PC-3 (cell line): ENCODE results near the gene MFSD6L. TPM values are rescaled to one million over a fixed set of nuclear protein-coding genes. Genes with fewer than 3 reads are reported as not detected.

Experiments used
- ATAC-seq: fragments of 200-7000 bp; cut with Tn5 transposase; 2 replicates; pipeline ENCODE4 v1.9.1; 2020; ENCODE audit warnings: mild to moderate bottlenecking, moderate library complexity
- BruUV-seq: library from RNA; stranded (reverse); fragments of 400-500 nt; replicated peaks from 2 replicates; lab custom pipeline; 2021; lab: Mats Ljungman, UMichigan
- CTCF ChIA-PET: fragments of 300-600 bp; sonication (Branson Sonifier 250); formaldehyde crosslinking; loops from one replicate; lab custom pipeline; 2022; ENCODE audit warnings: antibody characterized with exemption; lab: Charles Lee
- POLR2A ChIA-PET: fragments of 300-600 bp; sonication (Branson Sonifier 250); formaldehyde crosslinking; loops from one replicate; lab custom pipeline; 2022; ENCODE audit warnings: antibody characterized with exemption; ENCODE audit not compliant: unreplicated experiment; lab: Charles Lee
- DNase-seq: peaks from one replicate; pipeline ENCODE4 v3.0.0-alpha.2; 2015
- H2AFZ ChIP-seq: fragments of 300-600 bp; sonication (generic); 2 replicates; pipeline ENCODE4 v1.6.0; 2016; ENCODE audit warnings: antibody characterized with exemption, low read length
- H3F3A ChIP-seq: fragments of 300-600 bp; sonication (generic); one replicate; pipeline ENCODE4 v1.6.0; 2017; ENCODE audit warnings: antibody characterized with exemption, low read length, control low read depth, mild to moderate bottlenecking; ENCODE audit not compliant: unreplicated experiment
- H3K27ac ChIP-seq: fragments of 300-600 bp; sonication (generic); 2 replicates; pipeline ENCODE4 v1.5.1; 2016; ENCODE audit warnings: mild to moderate bottlenecking, low read length
- H3K27me3 ChIP-seq: fragments of 300-600 bp; sonication (generic); 2 replicates; pipeline ENCODE4 v1.6.1; 2016; ENCODE audit warnings: low read length, mixed read lengths
- H3K36me3 ChIP-seq: fragments of 300-600 bp; sonication (generic); 2 replicates; pipeline ENCODE4 v1.6.1; 2016; ENCODE audit warnings: low read depth, mixed run types, low read length, mixed read lengths
- H3K4me1 ChIP-seq: fragments of 300-600 bp; sonication (generic); 2 replicates; pipeline ENCODE4 v1.5.1; 2016; ENCODE audit warnings: low read length; ENCODE audit not compliant: insufficient read depth
- H3K4me2 ChIP-seq: fragments of 300-600 bp; sonication (generic); 2 replicates; pipeline ENCODE4 v1.6.0; 2016; ENCODE audit warnings: low read length
- H3K4me3 ChIP-seq: fragments of 300-600 bp; sonication (generic); 2 replicates; pipeline ENCODE4 v1.5.1; 2016; ENCODE audit warnings: mild to moderate bottlenecking, low read length, mixed read lengths
- H3K79me2 ChIP-seq: fragments of 300-600 bp; sonication (generic); 2 replicates; pipeline ENCODE4 v1.6.1; 2017; ENCODE audit warnings: low read length, mixed read lengths
- H3K9ac ChIP-seq: fragments of 300-600 bp; sonication (generic); 2 replicates; pipeline ENCODE4 v1.6.0; 2016; ENCODE audit warnings: mild to moderate bottlenecking, low read length
- H3K9me2 ChIP-seq: fragments of 300-600 bp; sonication (generic); replicated peaks from 2 replicates; pipeline ENCODE4 v1.6.1; 2016; ENCODE audit warnings: mixed run types, low read length, mixed read lengths
- H3K9me3 ChIP-seq: fragments of 300-600 bp; sonication (generic); 2 replicates; pipeline ENCODE4 v1.6.1; 2016; ENCODE audit warnings: low read length, mixed read lengths
- H4K20me1 ChIP-seq: fragments of 300-600 bp; sonication (generic); 2 replicates; pipeline ENCODE4 v1.6.1; 2016; ENCODE audit warnings: low read length, mixed read lengths
- EZH2 ChIP-seq: fragments of 300-600 bp; sonication (generic); IDR thresholded peaks from one replicate; pipeline ENCODE4 v1.6.1; 2017; ENCODE audit warnings: antibody characterized with exemption, mild to moderate bottlenecking, low read length; ENCODE audit not compliant: unreplicated experiment
- EZH2phosphoT487 ChIP-seq: fragments of 300-600 bp; sonication (generic); IDR thresholded peaks from 2 replicates; pipeline ENCODE4 v1.6.1; 2018; ENCODE audit warnings: mild to moderate bottlenecking, antibody characterized with exemption, low read length, borderline replicate concordance
- intact Hi-C: fragments of 100-400 bp; cut with micrococcal nuclease; formaldehyde crosslinking; loops from 2 replicates; pipeline ENCODE4 v1.9.0; 2023
- total RNA-seq: library from RNA; depleted of rRNA; stranded (reverse); fragments of >200 nt; gene quantifications from 2 replicates; pipeline ENCODE4 v1.2.3, GENCODE V29; 2014
- TF ChIP-seq, protein P1 (sequence below): fragments of 300-600 bp; sonication (generic); conservative IDR thresholded peaks from 2 replicates; pipeline ENCODE4 v1.5.1; 2017; ENCODE audit warnings: antibody characterized with exemption, low read depth, mild to moderate bottlenecking, low read length

Gene MFSD6L
- total RNA-seq, 1 experiment from 2014 or later = 0.07 TPM

GRCh38 chr17:8829036-8829941 is 30.1 kb upstream of the MFSD6L start:
- H4K20me1 ChIP-seq = no peaks in the 10 kb centered on the region
- ChIA-PET CTCF (no interaction called here), POLR2A (no interaction called here)
- no peak for TF ChIP-seq EZH2phosphoT487
- TF ChIP-seq EZH2 = no peak
- TF ChIP-seq, protein P1, sequence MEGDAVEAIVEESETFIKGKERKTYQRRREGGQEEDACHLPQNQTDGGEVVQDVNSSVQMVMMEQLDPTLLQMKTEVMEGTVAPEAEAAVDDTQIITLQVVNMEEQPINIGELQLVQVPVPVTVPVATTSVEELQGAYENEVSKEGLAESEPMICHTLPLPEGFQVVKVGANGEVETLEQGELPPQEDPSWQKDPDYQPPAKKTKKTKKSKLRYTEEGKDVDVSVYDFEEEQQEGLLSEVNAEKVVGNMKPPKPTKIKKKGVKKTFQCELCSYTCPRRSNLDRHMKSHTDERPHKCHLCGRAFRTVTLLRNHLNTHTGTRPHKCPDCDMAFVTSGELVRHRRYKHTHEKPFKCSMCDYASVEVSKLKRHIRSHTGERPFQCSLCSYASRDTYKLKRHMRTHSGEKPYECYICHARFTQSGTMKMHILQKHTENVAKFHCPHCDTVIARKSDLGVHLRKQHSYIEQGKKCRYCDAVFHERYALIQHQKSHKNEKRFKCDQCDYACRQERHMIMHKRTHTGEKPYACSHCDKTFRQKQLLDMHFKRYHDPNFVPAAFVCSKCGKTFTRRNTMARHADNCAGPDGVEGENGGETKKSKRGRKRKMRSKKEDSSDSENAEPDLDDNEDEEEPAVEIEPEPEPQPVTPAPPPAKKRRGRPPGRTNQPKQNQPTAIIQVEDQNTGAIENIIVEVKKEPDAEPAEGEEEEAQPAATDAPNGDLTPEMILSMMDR = no peak
- H3K27ac ChIP-seq = no peak overlapping the region
- H3K4me1 ChIP-seq = no peaks in the 10 kb centered on the region
- no peak for DNase-seq
- H3K36me3 ChIP-seq = no peaks in the 10 kb centered on the region
- no peak overlapping the region for H3K4me3 ChIP-seq
- H3K9me3 ChIP-seq = no peaks in the 10 kb centered on the region
- no peak for ATAC-seq
- no peaks in the 10 kb centered on the region for H3K79me2 ChIP-seq
- H3F3A ChIP-seq = no peaks in the 10 kb centered on the region
- no peak overlapping the region for H2AFZ ChIP-seq
- no peak overlapping the region for H3K9ac ChIP-seq
- intact Hi-C loops = no loop called here
- H3K9me2 ChIP-seq = no peaks in the 10 kb centered on the region
- BruUV-seq = no TSS peak
- no peak overlapping the region for H3K4me2 ChIP-seq
- H3K27me3 ChIP-seq = no peaks in the 10 kb centered on the region

- no peak overlapping the region for H3K4me2 ChIP-seq
- H3K4me3 ChIP-seq = no peak overlapping the region
- no peaks in the 10 kb centered on the region for H4K20me1 ChIP-seq
- H3K79me2 ChIP-seq = no peaks in the 10 kb centered on the region
- BruUV-seq = no TSS peak
- TF ChIP-seq, protein P1 = no peak
- TF ChIP-seq EZH2phosphoT487 = no peak
- H2AFZ ChIP-seq = no peak overlapping the region
- DNase-seq (no peak), ATAC-seq (no peak)
- H3K9me2 ChIP-seq = no peaks in the 10 kb centered on the region
- intact Hi-C loops = no loop called here
- H3K36me3 ChIP-seq = no peaks in the 10 kb centered on the region
- POLR2A ChIA-PET = no interaction called here
- no peaks in the 10 kb centered on the region for H3K9me3 ChIP-seq
- H3K9ac ChIP-seq = no peak overlapping the region
- no peak overlapping the region for H3K27ac ChIP-seq
- H3K4me1 ChIP-seq = no peaks in the 10 kb centered on the region
- no peaks in the 10 kb centered on the region for H3F3A ChIP-seq
- CTCF ChIA-PET = no interaction called here
- H3K27me3 ChIP-seq = no peaks in the 10 kb centered on the region
Observed at GRCh38 chr17:8828517-8828875, 29.3 kb upstream of the MFSD6L start.

DNA sequence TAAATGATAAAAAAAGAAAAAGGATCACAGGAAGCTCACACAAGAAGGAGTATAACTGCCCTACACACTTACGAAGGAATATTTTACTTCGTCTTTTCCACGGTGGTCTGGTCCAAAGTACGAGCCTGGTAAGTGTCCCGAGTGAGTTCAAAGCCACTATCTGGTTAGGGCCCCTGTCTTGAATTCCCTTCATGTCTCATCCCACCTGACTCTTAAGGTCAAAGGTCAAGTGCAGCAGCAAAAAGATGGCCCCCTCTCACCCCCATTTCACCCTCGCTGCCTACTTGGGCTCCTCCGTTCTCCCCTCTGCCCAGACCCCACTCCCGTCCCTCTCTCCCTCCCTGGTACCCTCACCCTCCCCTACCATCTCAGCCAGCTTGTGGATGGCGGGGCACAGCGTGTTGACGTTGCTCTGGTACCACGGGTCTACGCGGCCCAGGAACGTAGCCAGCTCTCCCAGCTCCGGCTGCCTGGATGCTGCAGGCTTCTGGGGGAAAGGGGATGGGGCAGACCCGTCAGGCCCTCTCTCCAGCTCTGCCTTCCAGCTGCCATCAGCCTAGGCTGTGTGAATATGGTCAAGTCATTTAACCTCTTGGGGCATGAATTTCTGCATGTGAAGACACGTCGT is 27.8 kb upstream of the MFSD6L start:
- H3K27ac ChIP-seq = no peak overlapping the region
- intact Hi-C loops = no loop called here
- no peak overlapping the region for H3K9ac ChIP-seq
- H3K9me2 ChIP-seq = no peaks in the 10 kb centered on the region
- ATAC-seq (no peak), DNase-seq (no peak)
- H3K4me1 ChIP-seq = no peaks in the 10 kb centered on the region
- no peaks in the 10 kb centered on the region for H3F3A ChIP-seq
- H4K20me1 ChIP-seq = no peaks in the 10 kb centered on the region
- H3K4me2 ChIP-seq = no peak overlapping the region
- H3K79me2 ChIP-seq = no peaks in the 10 kb centered on the region
- BruUV-seq = no TSS peak
- no peaks in the 10 kb centered on the region for H3K36me3 ChIP-seq
- H2AFZ ChIP-seq = no peak overlapping the region
- POLR2A ChIA-PET = no interaction called here
- no peaks in the 10 kb centered on the region for H3K27me3 ChIP-seq
- no peak for TF ChIP-seq EZH2phosphoT487
- TF ChIP-seq, protein P1 = no peak
- TF ChIP-seq EZH2 = no peak
- no peaks in the 10 kb centered on the region for H3K9me3 ChIP-seq
- no peak overlapping the region for H3K4me3 ChIP-seq
- CTCF ChIA-PET = no interaction called here
